ENCODE results near the gene PITPNM3.

PITPNM3 gene

GRCh38 chr17:6560496-6560895 lies 4.1 kb upstream of the PITPNM3 start:
- no peak for DNase-seq (ENCODE audit: low spot score)
- no peak for TF ChIP-seq CTCF (IDR thresholded peaks at IDR 0.05; ENCODE audit: borderline replicate concordance, control extremely low read depth, extremely low read depth, insufficient read depth, missing control alignments)
- in situ Hi-C loops (cut with MboI; ENCODE audit: low sequenced_read_pairs, unreplicated experiment) = no loop called here

DNA sequence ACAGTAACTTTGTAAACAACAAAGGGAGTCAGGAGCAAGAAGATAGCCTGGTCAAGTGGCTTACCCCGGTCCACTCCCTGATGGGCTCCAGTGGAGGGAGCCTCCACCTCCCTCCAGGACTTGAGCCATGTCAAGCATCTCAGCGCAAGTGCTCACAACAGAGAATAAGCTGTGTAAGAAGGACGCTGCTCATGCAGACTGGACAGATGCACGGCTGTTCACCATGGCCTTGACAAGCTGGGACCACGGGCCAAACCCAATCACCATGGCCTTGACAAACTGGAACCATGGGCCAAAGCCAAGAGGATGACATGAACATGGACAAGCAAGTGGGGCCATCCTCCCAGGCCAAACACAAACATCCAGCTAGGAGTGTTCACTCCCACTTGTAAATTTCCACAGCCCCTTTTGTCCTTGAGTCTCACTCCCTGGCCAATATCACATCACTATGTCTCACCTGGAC lies 3.4 kb upstream of the PITPNM3 start:
- DNase-seq (ENCODE audit: low spot score) = no peak
- TF ChIP-seq CTCF (IDR thresholded peaks at IDR 0.05; ENCODE audit: borderline replicate concordance, control extremely low read depth, extremely low read depth, insufficient read depth, missing control alignments) = no peak
- in situ Hi-C loops (cut with MboI; ENCODE audit: low sequenced_read_pairs, unreplicated experiment) = no loop called here

- in situ Hi-C loops (cut with MboI; ENCODE audit: low sequenced_read_pairs, unreplicated experiment) = no loop called here
- DNase-seq (ENCODE audit: low spot score) = no peak
- no peak for TF ChIP-seq CTCF (IDR thresholded peaks at IDR 0.05; ENCODE audit: borderline replicate concordance, control extremely low read depth, extremely low read depth, insufficient read depth, missing control alignments)
Observed at GRCh38 chr17:6558932-6559752, 2.8 kb upstream of the PITPNM3 start.

GRCh38 chr17:6558276-6558675 lies 1.9 kb upstream of the PITPNM3 start:
- no peak for DNase-seq (ENCODE audit: low spot score)
- no peak for TF ChIP-seq CTCF (IDR thresholded peaks at IDR 0.05; ENCODE audit: borderline replicate concordance, control extremely low read depth, extremely low read depth, insufficient read depth, missing control alignments)
- in situ Hi-C loops (cut with MboI; ENCODE audit: low sequenced_read_pairs, unreplicated experiment) = no loop called here

GRCh38 chr17:6557040-6557438 lies 684 bp upstream of the PITPNM3 start:
- in situ Hi-C loops (cut with MboI; ENCODE audit: low sequenced_read_pairs, unreplicated experiment) = no loop called here
- TF ChIP-seq CTCF (IDR thresholded peaks at IDR 0.05; ENCODE audit: borderline replicate concordance, control extremely low read depth, extremely low read depth, insufficient read depth, missing control alignments) = no peak

GRCh38 chr17:6555331-6556120 lies 829 bp downstream of the PITPNM3 start:
- in situ Hi-C loops (cut with MboI; ENCODE audit: low sequenced_read_pairs, unreplicated experiment) = no loop called here
- TF ChIP-seq CTCF (IDR thresholded peaks at IDR 0.05; ENCODE audit: borderline replicate concordance, control extremely low read depth, extremely low read depth, insufficient read depth, missing control alignments) = no peak
- peak; percentile 48 for DNase-seq (ENCODE audit: low spot score)

More at GRCh38 chr17:6557040-6557438, 684 bp upstream of the PITPNM3 start:
- no peak for DNase-seq (ENCODE audit: low spot score)
